Upper lobe of left lung (tissue), 6 donors: ENCODE measurements around the gene TLR4. TPM values are rescaled to one million over a fixed set of nuclear protein-coding genes. Genes with fewer than 3 reads are reported as not detected.

Experiments used
- ATAC-seq, 2 donors: fragments of 200-7000 bp; cut with Tn5 transposase; one replicate each; pipeline ENCODE4 v1.9.1; 2022; ENCODE audit warnings: mild to moderate bottlenecking in 2 of 2, moderate library complexity in 2 of 2; ENCODE audit not compliant: low FRiP score in 2 of 2
- DNase-seq, 2 donors: peaks; one replicate each; pipeline ENCODE4 v3.0.0-alpha.2; 2019 to 2020
- H3K27ac ChIP-seq, 4 donors: fragments of 200-600 bp; sonication (generic); one replicate each; pipeline ENCODE4 v1.5.1; 2016 to 2019
- H3K27me3 ChIP-seq, 4 donors: fragments of 200-600 bp; sonication (generic); one replicate each; pipeline ENCODE4 v1.5.1; 2017 to 2019
- H3K36me3 ChIP-seq, 4 donors: fragments of 200-600 bp; sonication (generic); one replicate each; pipeline ENCODE4 v1.5.1; 2016 to 2019
- H3K4me1 ChIP-seq, 4 donors: fragments of 200-600 bp; sonication (generic); one replicate each; pipeline ENCODE4 v1.5.1; 2018 to 2019
- H3K4me3 ChIP-seq, 4 donors: fragments of 200-600 bp; sonication (generic); one replicate each; pipeline ENCODE4 v1.5.1; 2017 to 2019; ENCODE audit warnings: mild to moderate bottlenecking in 2 of 4, moderate library complexity in 1 of 4
- H3K9me3 ChIP-seq, 4 donors: fragments of 200-600 bp; sonication (generic); one replicate each; pipeline ENCODE4 v1.5.1; 2018 to 2019
- CTCF ChIP-seq, 6 experiments: fragments of 450-650 bp in 4 of 6; fragments of 200-600 bp in 2 of 6; sonication (generic) in 2 of 6; IDR thresholded peaks; one replicate each; pipeline ENCODE4 v1.5.1; 2016 to 2019; ENCODE audit warnings: antibody characterized with exemption in 6 of 6
- POLR2A ChIP-seq, 4 donors: fragments of 450-650 bp; IDR thresholded peaks; one replicate each; pipeline ENCODE4 v1.5.1; 2016 to 2017; ENCODE audit warnings: antibody characterized with exemption in 4 of 4, mild to moderate bottlenecking in 2 of 4
- POLR2AphosphoS5 ChIP-seq, 2 donors: sonication (generic); formaldehyde crosslinking; IDR thresholded peaks; one replicate each; pipeline ENCODE4 v1.5.1; 2017; ENCODE audit warnings: antibody characterized with exemption in 2 of 2
- WGBS, 2 donors: methylation state at CpG; one replicate each; pipeline ENCODE4 v1.1.5; 2017 to 2018; 5-methylcytosine and 5-hydroxymethylcytosine counted together
- small RNA-seq, 4 donors: library from RNA; depleted of rRNA; stranded (forward); fragments of <200 nt; gene quantifications; one replicate each; pipeline ENCODE3, GENCODE V24; 2016
- total RNA-seq, 6 donors: library from RNA; depleted of rRNA in 4 of 6; stranded (reverse); fragments of >200 nt in 4 of 6; gene quantifications; one replicate each; pipeline versions ENCODE4 v1.1.0 to v1.2.1, GENCODE V29; 2016 to 2021
- donor health status: DM: no; HTN: no; CAD: no; lungs with moderate emphysema.
- donor health status: DM: no; HTN: yes; CAD: no; lungs with severe emphysema.

Gene TLR4
- total RNA-seq, 6 donors from 2014 or later: 34.2 to 57.0 (median 44.0) TPM

- TF ChIP-seq CTCF (IDR thresholded peaks at IDR 0.05) (no peak), POLR2A (IDR thresholded peaks at IDR 0.05) (no peak), POLR2AphosphoS5 (IDR thresholded peaks at IDR 0.05) (no peak)
- Histone ChIP-seq H3K36me3 (no peaks in the 10 kb centered on the region), H3K27ac (no peak overlapping the region), H3K27me3 (no peaks in the 10 kb centered on the region), H3K9me3 (no peaks in the 10 kb centered on the region), H3K4me1 (no peaks in the 10 kb centered on the region), H3K4me3 (no peak overlapping the region)
- WGBS, 2 donors: 38 to 65% methylated on average over 1 to 3 of the region's 3 CpGs
- DNase-seq (no peak), ATAC-seq (peak in 1 of 2 donors; percentile 72)
These were observed 68.8 kb downstream of the TLR4 start for GRCh38 chr9:117772960-117773359.

Small RNAs within 50 kb of the gene (small RNA-seq; reads per million reads assigned to genes)
- 0 reads per million in 4 donors for gene RNU6-1082P
